ENCODE measurements around the gene ARID1B.
"Not testable (repeated sequence)": the region's sequence is repeated elsewhere in the genome, so short reads cannot be mapped to it uniquely, and the experiment has no call there.

The ARID1B gene

DNA sequence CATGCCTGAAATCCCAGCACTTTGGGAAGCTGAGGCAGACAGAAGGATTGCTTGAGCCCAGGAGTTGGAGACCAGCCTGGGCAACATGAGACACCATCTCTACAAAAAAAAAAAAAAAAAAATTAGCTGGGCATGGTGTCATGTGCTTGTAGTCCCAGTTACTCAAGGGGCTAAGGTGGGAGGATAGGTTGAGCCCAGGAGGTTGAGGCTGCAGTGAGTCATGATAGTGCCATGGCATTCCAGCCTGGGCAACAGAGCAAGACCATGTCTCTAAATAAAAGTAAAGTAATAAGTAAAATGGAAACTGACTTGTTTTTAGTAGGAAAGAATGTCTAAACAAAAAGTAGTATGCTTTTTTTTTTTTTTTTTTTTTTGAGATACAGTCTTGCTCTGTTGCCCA lies 240.7 kb downstream of the ARID1B start:
- DNase-seq (ENCODE audit: low read depth in 4 of 4, low spot score in 1 of 4) = no peak

DNA sequence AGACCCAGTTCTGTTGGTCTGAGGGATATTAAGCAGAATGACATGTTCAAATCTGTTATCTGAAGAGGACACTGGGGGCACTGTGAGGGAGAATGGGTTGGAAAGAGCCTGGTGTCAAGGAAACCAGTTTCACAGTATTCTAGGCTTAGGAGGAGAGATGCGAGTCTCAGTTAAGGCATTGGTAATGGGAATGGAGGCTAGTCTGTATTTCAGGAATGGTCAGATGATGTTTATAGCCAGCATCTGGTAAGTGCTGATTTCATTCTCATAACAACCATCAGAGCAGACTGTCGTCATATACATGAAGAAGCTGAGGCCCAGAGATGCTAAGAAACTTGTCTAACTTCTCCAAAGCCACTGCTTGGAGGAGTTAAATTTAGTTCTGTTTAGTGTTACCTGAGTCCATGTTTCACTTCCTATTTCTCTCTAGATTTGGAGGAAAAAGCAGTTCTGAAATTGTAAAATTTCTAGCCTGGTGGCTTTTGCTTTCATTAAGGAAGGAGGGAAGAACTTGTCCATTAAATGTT lies 242.0 kb downstream of the ARID1B start:
- no peak for DNase-seq (ENCODE audit: low read depth in 4 of 4, low spot score in 1 of 4)

DNA sequence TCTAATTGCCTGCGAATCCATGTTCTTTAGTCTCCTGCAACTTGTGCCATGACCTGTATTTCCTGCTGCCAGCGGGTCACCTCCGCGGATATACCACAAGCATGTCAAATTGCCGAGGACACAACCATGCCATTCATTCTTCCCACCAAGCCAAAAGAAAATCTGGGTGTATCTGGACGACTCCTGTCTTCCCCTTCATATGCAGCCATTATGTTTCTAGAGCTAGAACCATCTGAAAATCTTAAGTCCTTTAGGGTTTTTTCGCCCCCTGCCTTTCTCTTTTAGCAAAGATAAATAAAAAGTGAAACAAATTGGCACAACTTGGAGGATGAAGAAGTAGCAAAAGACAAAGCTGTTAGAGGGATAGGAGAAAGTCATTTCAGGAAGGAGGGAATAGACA lies 242.6 kb downstream of the ARID1B start:
- no peak for DNase-seq (ENCODE audit: low read depth in 4 of 4, low spot score in 1 of 4)

DNA sequence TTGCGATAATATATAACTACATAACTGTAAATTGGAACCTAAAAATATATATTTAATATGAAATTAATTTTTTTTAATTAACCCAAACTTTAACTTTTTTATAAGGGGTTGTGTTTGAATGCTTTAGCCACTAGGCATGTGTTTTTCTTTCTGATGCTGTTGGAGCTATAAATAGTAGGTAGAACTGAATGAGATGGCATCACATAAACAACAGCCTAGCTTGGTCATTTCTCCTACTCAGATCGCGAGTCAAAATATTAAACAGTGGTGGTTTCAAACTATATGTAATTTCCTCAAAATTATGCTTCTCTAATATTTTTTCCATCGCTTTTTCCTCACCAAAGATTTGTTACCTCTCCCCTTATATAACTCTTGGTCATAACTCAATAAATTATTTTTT lies 243.2 kb downstream of the ARID1B start:
- no peak for DNase-seq (ENCODE audit: low read depth in 4 of 4, low spot score in 1 of 4)

GRCh38 chr6:157020881-157021343 lies 243.7 kb downstream of the ARID1B start:
- DNase-seq (ENCODE audit: low read depth in 4 of 4, low spot score in 1 of 4) = peak in 2 of 4 experiments; percentile 28 to 36

GRCh38 chr6:157021344-157021992 lies 244.3 kb downstream of the ARID1B start:
- DNase-seq (ENCODE audit: low read depth in 4 of 4, low spot score in 1 of 4) = peak; percentile 57 to 85 (median 73)

DNA sequence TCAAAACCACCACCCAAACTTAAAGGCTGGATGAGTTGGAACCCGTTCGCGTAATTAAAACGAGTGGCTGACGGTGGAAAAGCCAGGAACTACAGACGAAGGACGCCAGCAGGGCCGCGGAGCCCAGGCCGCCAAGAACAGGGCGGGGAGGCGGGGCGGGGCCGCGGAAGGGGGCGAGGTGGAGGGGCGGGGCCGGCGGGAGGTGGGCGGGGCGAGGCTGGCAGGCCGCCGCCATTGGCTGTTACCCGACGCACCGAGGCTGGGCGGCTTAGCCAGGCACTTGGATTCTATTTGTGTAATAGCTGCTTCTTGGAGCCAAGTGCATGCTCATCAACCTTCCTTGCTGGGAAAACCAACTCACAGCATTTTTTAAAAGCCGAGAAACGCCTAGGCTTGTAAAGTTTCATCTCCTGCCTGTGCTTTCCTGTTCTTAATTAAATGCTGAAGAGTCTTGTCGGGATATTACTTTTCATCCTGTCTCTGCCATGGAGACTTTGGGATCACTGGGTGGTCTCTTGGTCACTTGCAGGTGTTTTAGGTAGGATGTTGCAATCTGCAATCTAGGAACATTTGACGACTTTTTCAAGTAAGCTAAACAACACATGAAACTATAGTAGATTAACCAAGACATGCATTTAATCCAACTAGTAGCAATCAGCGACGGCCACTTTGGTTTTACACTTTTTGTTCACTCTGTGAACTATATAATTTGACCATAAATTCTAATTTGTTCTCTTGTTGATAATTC lies 245.0 kb downstream of the ARID1B start:
- DNase-seq (ENCODE audit: low read depth in 4 of 4, low spot score in 1 of 4) = peak; percentile 60 to 81 (median 74)

- no peak for DNase-seq (ENCODE audit: low read depth in 4 of 4, low spot score in 1 of 4)
These were observed 246.8 kb downstream of the ARID1B start for GRCh38 chr6:157023958-157024357.

DNA sequence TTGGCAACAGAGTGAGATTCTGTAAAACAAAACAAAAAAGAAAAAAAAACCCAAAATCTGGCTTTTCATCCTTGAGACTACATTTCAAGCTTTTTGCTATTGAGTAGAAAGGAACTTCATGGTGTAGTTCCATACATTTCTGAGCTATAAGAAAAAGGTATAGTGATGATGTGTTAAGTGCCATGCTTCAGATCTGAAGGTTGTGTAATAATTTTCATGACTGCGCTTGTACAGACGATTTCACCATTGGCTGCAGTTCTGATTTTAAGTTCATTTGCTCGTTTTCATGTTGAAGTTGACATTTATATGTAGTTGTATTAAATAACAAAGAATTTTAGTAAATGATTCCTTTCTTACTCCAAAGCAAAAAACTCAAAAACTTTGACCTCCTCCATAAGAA lies 247.6 kb downstream of the ARID1B start:
- no peak for DNase-seq (ENCODE audit: low read depth in 4 of 4, low spot score in 1 of 4)

DNA sequence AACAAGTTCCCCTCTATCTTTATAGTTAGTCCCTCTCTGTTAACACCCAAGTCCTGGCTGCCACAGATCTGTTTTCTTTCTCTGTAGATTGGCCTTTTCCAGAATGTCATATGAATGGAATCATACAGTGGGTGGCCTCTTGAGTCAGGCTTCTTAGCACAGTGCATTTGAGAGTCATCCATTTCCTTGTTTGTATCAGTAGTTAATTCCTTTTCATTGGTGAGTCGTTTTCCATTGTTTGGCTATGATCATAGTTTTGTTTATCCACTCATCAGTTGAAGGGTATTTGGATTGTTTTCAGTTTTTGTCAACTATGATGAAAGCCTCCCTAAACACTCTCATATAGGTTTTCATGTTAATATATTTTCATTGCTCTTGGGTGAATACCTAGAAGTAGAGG lies 248.3 kb downstream of the ARID1B start:
- no peak for DNase-seq (ENCODE audit: low read depth in 4 of 4, low spot score in 1 of 4)

GRCh38 chr6:157029980-157030690 lies 253.0 kb downstream of the ARID1B start:
- no peak for DNase-seq (ENCODE audit: low read depth in 4 of 4, low spot score in 1 of 4)

- DNase-seq (ENCODE audit: low read depth in 4 of 4, low spot score in 1 of 4) = no peak
These were observed 253.6 kb downstream of the ARID1B start for GRCh38 chr6:157030755-157031154.

DNA sequence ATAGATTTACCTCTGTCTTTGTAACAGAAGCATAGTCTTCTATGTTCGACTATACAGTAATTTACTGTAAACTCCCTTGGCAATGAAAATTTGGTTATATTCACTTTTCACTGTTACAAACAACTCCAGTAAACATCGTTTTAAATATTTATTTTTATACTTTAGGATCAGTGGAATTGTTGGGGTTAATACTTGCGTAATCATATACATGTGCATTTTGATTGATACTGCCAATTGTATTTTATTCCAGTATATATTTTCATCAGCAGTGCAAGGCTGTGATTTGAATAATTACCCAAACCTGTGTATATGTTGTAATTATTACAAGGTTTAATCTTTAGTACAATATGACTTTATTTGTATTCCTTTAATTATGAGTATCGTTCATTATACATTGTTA lies 255.7 kb downstream of the ARID1B start:
- DNase-seq (ENCODE audit: low read depth in 4 of 4, low spot score in 1 of 4) = no peak

- DNase-seq (ENCODE audit: low read depth in 4 of 4, low spot score in 1 of 4) = no peak
These were observed 256.4 kb downstream of the ARID1B start for GRCh38 chr6:157033428-157034140.

- DNase-seq (ENCODE audit: low read depth in 4 of 4, low spot score in 1 of 4) = no peak
These were observed 257.5 kb downstream of the ARID1B start for GRCh38 chr6:157034436-157035230.

- DNase-seq (ENCODE audit: low read depth in 4 of 4, low spot score in 1 of 4) = no peak
These were observed 258.4 kb downstream of the ARID1B start for GRCh38 chr6:157035546-157035945.

GRCh38 chr6:157036245-157036711 lies 259.1 kb downstream of the ARID1B start:
- no peak for DNase-seq (ENCODE audit: low read depth in 4 of 4, low spot score in 1 of 4)

DNA sequence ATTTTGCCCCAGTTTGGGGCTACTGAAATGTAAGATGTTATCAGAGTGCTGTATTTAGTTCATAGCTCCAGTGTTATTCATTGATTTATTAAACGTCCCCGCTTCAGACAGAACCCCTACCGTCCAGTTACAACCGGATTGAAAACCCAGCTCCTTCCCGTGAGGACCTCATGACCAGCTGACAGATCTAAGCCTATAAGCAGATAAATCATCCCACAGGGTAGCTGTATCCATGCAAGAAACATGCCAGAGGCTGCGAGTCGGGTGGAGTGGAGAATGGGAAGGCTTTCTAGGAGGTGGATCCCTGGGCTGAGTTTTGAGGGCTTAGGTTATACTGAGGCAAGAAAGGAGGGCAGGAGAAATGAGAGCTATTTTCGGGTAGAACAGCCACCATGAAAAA lies 260.0 kb downstream of the ARID1B start:
- DNase-seq (ENCODE audit: low read depth in 4 of 4, low spot score in 1 of 4) = no peak

DNA sequence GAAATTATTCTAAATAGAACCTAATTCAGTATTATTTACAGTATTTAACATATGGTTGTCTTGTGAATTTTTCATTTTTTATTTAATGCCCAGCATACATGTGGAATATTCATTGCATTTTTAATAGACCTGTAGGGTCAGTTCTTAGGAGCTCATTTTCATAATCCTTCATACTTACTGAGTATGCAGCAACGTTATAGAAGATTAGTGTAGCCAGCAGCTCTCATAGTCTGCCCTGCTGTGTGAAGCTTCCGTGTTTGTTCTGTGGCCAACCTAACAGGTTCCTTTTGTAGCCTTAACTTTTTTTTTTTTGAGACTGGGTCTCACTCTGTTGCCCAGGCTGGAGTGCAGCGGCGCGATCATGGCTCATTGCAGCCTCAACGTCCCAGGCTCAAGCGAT lies 261.4 kb downstream of the ARID1B start:
- no peak for DNase-seq (ENCODE audit: low read depth in 4 of 4, low spot score in 1 of 4)

DNA sequence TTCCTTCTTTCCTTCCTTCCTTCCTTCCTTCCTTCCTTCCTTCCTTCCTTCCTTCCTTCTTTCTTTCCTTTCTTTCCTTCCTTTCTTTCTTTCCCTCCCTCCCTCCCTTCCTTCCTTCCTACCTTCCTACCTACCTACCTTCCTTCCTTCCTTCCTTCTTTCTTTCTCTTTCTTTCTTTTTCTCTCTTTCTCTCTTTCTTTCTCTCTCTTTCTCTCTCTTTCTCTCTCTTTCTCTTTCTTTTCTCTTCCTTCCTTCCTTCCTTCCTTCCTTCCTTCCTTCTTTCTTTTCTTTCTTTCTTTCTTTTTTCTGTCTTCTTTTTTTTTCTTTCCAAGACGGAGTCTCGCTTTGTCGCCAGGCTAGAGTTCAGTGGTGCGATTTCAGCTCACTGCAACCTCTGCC lies 262.5 kb downstream of the ARID1B start:
- DNase-seq (ENCODE audit: low read depth in 4 of 4, low spot score in 1 of 4) = not testable (repeated sequence)
